ENCODE measurements around the gene SYK. TPM values are rescaled to one million over a fixed set of nuclear protein-coding genes. Genes with fewer than 3 reads are reported as not detected.

SYK gene
- total and polyA plus RNA-seq, 2 of the 13 experiments (the other 11 are each of a cell fraction or from before 2014, with no cell fraction given), result not detected

GRCh38 chr9:90842176-90842777, 40.7 kb downstream of the SYK start (continued):
- TF ChIP-seq ZNF30 (CRISPR knock-in tag; IDR thresholded peaks at IDR 0.05) (no peak), ZBTB43 (CRISPR knock-in tag; conservative IDR thresholded peaks at IDR 0.05) (no peak), POLR2A (IDR thresholded peaks at IDR 0.05; ENCODE audit: insufficient read depth in 1 of 2, low read depth in 2 of 2, low read length in 2 of 2) (no peak), HHEX (CRISPR knock-in tag; IDR thresholded peaks at IDR 0.05) (no peak), ZNF800 (CRISPR knock-in tag; IDR thresholded peaks at IDR 0.05) (no peak), YEATS4 (CRISPR knock-in tag; IDR thresholded peaks at IDR 0.05; ENCODE audit: borderline replicate concordance) (no peak), ZNF646 (CRISPR knock-in tag; IDR thresholded peaks at IDR 0.05) (0 out of 2 replicates have a peak, but pooled peaks have one; percentile 0), ZNF318 (CRISPR knock-in tag; IDR thresholded peaks at IDR 0.05) (no peak), CBX1 (IDR thresholded peaks at IDR 0.05; ENCODE audit: low read depth) (no peak), RELA (CRISPR knock-in tag; IDR thresholded peaks at IDR 0.05) (no peak), KLF9 (CRISPR knock-in tag; IDR thresholded peaks at IDR 0.05; ENCODE audit: low read depth) (no peak), ZNF773 (CRISPR knock-in tag; IDR thresholded peaks at IDR 0.05; ENCODE audit: borderline replicate concordance) (no peak)
